IMR-90 (cell line): ENCODE measurements around the gene NDUFB7. TPM values are rescaled to one million over a fixed set of nuclear protein-coding genes. Genes with fewer than 3 reads are reported as not detected.
"Not testable (repeated sequence)": the region's sequence is repeated elsewhere in the genome, so short reads cannot be mapped to it uniquely, and the experiment has no call there.

ENCODE experiments used
- ATAC-seq: fragments of 200-7000 bp; cut with Tn5 transposase; 2 replicates; pipeline ENCODE4 v1.9.1; 2020; ENCODE audit warnings: low read depth, mild to moderate bottlenecking, moderate library complexity
- BruUV-seq: library from RNA; stranded (reverse); fragments of 400-500 nt; replicated peaks from 2 replicates; lab custom pipeline; 2021; lab: Mats Ljungman, UMichigan
- CTCF ChIA-PET: fragments of 300-600 bp; formaldehyde crosslinking; extraction: SDS; loops from one replicate; lab custom pipeline; 2021; ENCODE audit warnings: antibody characterized with exemption; lab: Yijun Ruan, JAX
- POLR2A ChIA-PET: fragments of 300-600 bp; sonication (Branson Sonifier 250); formaldehyde crosslinking; loops from one replicate; lab custom pipeline; 2022; ENCODE audit warnings: antibody characterized with exemption; ENCODE audit not compliant: unreplicated experiment; lab: Charles Lee
- DNase-seq: peaks from one replicate; pipeline ENCODE4 v3.0.0; 2013
- H2AFZ ChIP-seq: replicated peaks from 2 replicates; pipeline ENCODE3; 2013; ENCODE audit warnings: low read length, mild to moderate bottlenecking; ENCODE audit not compliant: poor library complexity
- H2AK5ac ChIP-seq: 2 replicates; pipeline ENCODE4 v1.6.1; 2013; ENCODE audit warnings: low read depth, low read length, inconsistent platforms
- H2AK9ac ChIP-seq: replicated peaks from 2 replicates; pipeline ENCODE3; 2013; ENCODE audit warnings: mild to moderate bottlenecking, low read depth, low read length, moderate library complexity; ENCODE audit not compliant: poor library complexity
- H2BK120ac ChIP-seq: 2 replicates; pipeline ENCODE4 v1.6.1; 2013; ENCODE audit warnings: low read depth, low read length, inconsistent platforms
- H2BK15ac ChIP-seq: 3 replicates; pipeline ENCODE4 v1.6.1; 2013; ENCODE audit warnings: low read depth, low read length, inconsistent platforms
- H2BK20ac ChIP-seq: 2 replicates; pipeline ENCODE4 v1.6.1; 2013; ENCODE audit warnings: low read depth, mild to moderate bottlenecking, inconsistent platforms, low read length, moderate library complexity
- H2BK5ac ChIP-seq: 2 replicates; pipeline ENCODE4 v1.6.1; 2013; ENCODE audit warnings: mild to moderate bottlenecking, low read depth, low read length, inconsistent platforms; ENCODE audit not compliant: poor library complexity, severe bottlenecking
- H3K14ac ChIP-seq: replicated peaks from 2 replicates; pipeline ENCODE4 v1.6.1; 2013; ENCODE audit warnings: low read depth, low read length, inconsistent platforms
- H3K18ac ChIP-seq: 2 replicates; pipeline ENCODE4 v1.6.1; 2013; ENCODE audit warnings: low read depth, low read length, control low read depth
- H3K23ac ChIP-seq: 2 replicates; pipeline ENCODE4 v1.6.1; 2013; ENCODE audit warnings: low read depth, low read length, inconsistent platforms
- H3K27ac ChIP-seq: 2 replicates; pipeline ENCODE4 v1.5.1; 2013; ENCODE audit warnings: mild to moderate bottlenecking, control low read depth, low read length; ENCODE audit not compliant: insufficient read depth
- H3K27me3 ChIP-seq: 2 replicates; pipeline ENCODE4 v1.6.1; 2013; ENCODE audit warnings: low read length; ENCODE audit not compliant: control insufficient read depth, insufficient read depth
- H3K36me3 ChIP-seq: 2 replicates; pipeline ENCODE4 v1.6.1; 2013; ENCODE audit warnings: low read length, mixed read lengths; ENCODE audit not compliant: control insufficient read depth, insufficient read depth
- H3K4ac ChIP-seq: 2 replicates; pipeline ENCODE4 v1.6.1; 2013; ENCODE audit warnings: low read depth, low read length, inconsistent platforms
- H3K4me1 ChIP-seq: 2 replicates; pipeline ENCODE4 v1.6.1; 2013; ENCODE audit warnings: low read length, mixed read lengths; ENCODE audit not compliant: control insufficient read depth, insufficient read depth
- H3K4me2 ChIP-seq: 2 replicates; pipeline ENCODE4 v1.6.1; 2013; ENCODE audit warnings: low read depth, mild to moderate bottlenecking, control low read depth, low read length, moderate library complexity
- H3K4me3 ChIP-seq: 2 replicates; pipeline ENCODE4 v1.5.1; 2013; ENCODE audit warnings: low read depth, mild to moderate bottlenecking, control low read depth, low read length, moderate library complexity; ENCODE audit not compliant: insufficient read depth
- H3K56ac ChIP-seq: 2 replicates; pipeline ENCODE4 v1.6.1; 2013; ENCODE audit warnings: low read length, inconsistent platforms; ENCODE audit not compliant: insufficient read depth; ENCODE audit errors: extremely low read depth
- H3K79me1 ChIP-seq, 2 experiments: 2 replicates each; pipeline ENCODE4 v1.6.1; 2013; ENCODE audit warnings: low read length in 2 of 2, inconsistent platforms in 1 of 2, low read depth in 1 of 2
- H3K9ac ChIP-seq: 2 replicates; pipeline ENCODE4 v1.6.1; 2013; ENCODE audit warnings: low read depth, low read length, control low read depth
- H3K9me1 ChIP-seq: 2 replicates; pipeline ENCODE4 v1.6.1; 2013; ENCODE audit warnings: low read length, inconsistent platforms; ENCODE audit not compliant: insufficient read depth
- H3K9me3 ChIP-seq: 2 replicates; pipeline ENCODE4 v1.6.1; 2013; ENCODE audit warnings: low read length; ENCODE audit not compliant: control insufficient read depth, insufficient read depth
- H4K20me1 ChIP-seq: 2 replicates; pipeline ENCODE4 v1.6.1; 2013; ENCODE audit warnings: low read length, inconsistent platforms; ENCODE audit not compliant: insufficient read depth
- H4K5ac ChIP-seq: 2 replicates; pipeline ENCODE4 v1.6.1; 2013; ENCODE audit warnings: mild to moderate bottlenecking, low read depth, low read length, control low read depth
- H4K8ac ChIP-seq, 2 experiments: 2 replicates each; pipeline ENCODE4 v1.6.1; 2013; ENCODE audit warnings: low read depth in 2 of 2, low read length in 2 of 2, control low read depth in 1 of 2, inconsistent platforms in 1 of 2
- H4K91ac ChIP-seq: 2 replicates; pipeline ENCODE4 v1.6.1; 2013; ENCODE audit warnings: low read depth, low read length, inconsistent platforms; ENCODE audit not compliant: insufficient read depth
- MAZ ChIP-seq: IDR thresholded peaks from 2 replicates; pipeline ENCODE4 v1.6.1; 2012; ENCODE audit warnings: low read depth, mild to moderate bottlenecking, low read length, improper control_type of control experiment, moderate library complexity, borderline replicate concordance
- MXI1 ChIP-seq: IDR thresholded peaks from 2 replicates; pipeline ENCODE4 v1.6.1; 2012; ENCODE audit warnings: low read depth, mild to moderate bottlenecking, low read length, moderate library complexity, borderline replicate concordance
- NFE2L2 ChIP-seq: fragments of 150-350 bp; IDR thresholded peaks from 2 replicates; pipeline ENCODE4 v1.6.1; 2016; ENCODE audit warnings: low read depth, mild to moderate bottlenecking, low read length
- SMC3 ChIP-seq: fragments of 150-350 bp; IDR thresholded peaks from 2 replicates; pipeline ENCODE4 v1.6.1; 2016; ENCODE audit warnings: low read depth, mild to moderate bottlenecking, antibody characterized with exemption, low read length, moderate library complexity
- WGBS, 2 experiments: methylation state at CpG; one replicate each; pipeline versions ENCODE4 v1.1.5 to v1.1.7; 2013; ENCODE audit warnings: missing lambda C conversion rate in 2 of 2; ENCODE audit not compliant: insufficient read length in 1 of 2; ENCODE audit errors: extremely low coverage in 2 of 2; 5-methylcytosine and 5-hydroxymethylcytosine counted together
- dilution Hi-C: fragments of 300-500 bp; cut with HindIII; formaldehyde crosslinking; loops from one replicate; pipeline ENCODE4 v1.14.3; 2018; ENCODE audit warnings: low sequenced_read_pairs; ENCODE audit not compliant: unreplicated experiment
- in situ Hi-C: fragments of 300-500 bp; cut with MboI; formaldehyde crosslinking; loops from 3 replicates; pipeline ENCODE4 v1.14.3; 2019; ENCODE audit warnings: low sequenced_read_pairs, inconsistent platforms, mixed read lengths
- intact Hi-C: fragments of 100-400 bp; cut with micrococcal nuclease; formaldehyde crosslinking; loops from 2 replicates; pipeline ENCODE4 v1.10.0; 2022
- polyA plus RNA-seq, 3 experiments: library from polyadenylated mRNA; depleted of rRNA; stranded (reverse); fragments of >200 nt; gene quantifications; 2 replicates each; pipeline ENCODE4 v1.2.3, GENCODE V29; 2012; ENCODE audit warnings: low replicate concordance in 1 of 3
- total RNA-seq: library from RNA; depleted of rRNA; stranded (reverse); fragments of >200 nt; gene quantifications from 2 replicates; pipeline ENCODE4 v1.2.3, GENCODE V29; 2012

The NDUFB7 gene
- total and polyA plus RNA-seq, 2 of the 4 experiments (the other 2 are of a cell fraction) = 436 to 523 TPM

GRCh38 chr19:14553042-14553938 lies 18.6 kb downstream of the NDUFB7 start:
- Histone ChIP-seq H3K56ac (no peak overlapping the region), H3K23ac (no peak overlapping the region), H3K9me3 (no peaks in the 10 kb centered on the region), H3K14ac (no peak overlapping the region), H3K27ac (no peak overlapping the region), H3K36me3 (no peaks in the 10 kb centered on the region), H3K4me1 (peaks cover 6% of the 10 kb centered on the region; the same call in 1 of the 2 replicates), H4K20me1 (peaks cover 10% of the 10 kb centered on the region), H3K4ac (no peak overlapping the region), H2BK120ac (no peak overlapping the region), H3K4me2 (no peak overlapping the region), H3K18ac (no peak overlapping the region), H4K91ac (no peak overlapping the region), H4K5ac (no peak overlapping the region), H2AFZ (no peak overlapping the region), H3K79me1 (peaks cover 7 to 41% of the 10 kb centered on the region in 2 experiments), H3K27me3 (no peaks in the 10 kb centered on the region), H2BK15ac (no peak overlapping the region), H2BK20ac (no peak overlapping the region), H4K8ac (no peak overlapping the region), H2AK5ac (no peak overlapping the region), H3K9me1 (peaks cover 7% of the 10 kb centered on the region), H2AK9ac (no peak overlapping the region), H3K4me3 (no peak overlapping the region), H2BK5ac (no peak overlapping the region), H3K9ac (no peak overlapping the region)
- TF ChIP-seq MAZ (no peak), NFE2L2 (no peak), SMC3 (no peak), MXI1 (no peak)
- 95% methylated on average over 28 of the region's 35 CpGs; no CpG with 5 or more reads in 1 of the 2 experiments for WGBS, 2 experiments
- in situ Hi-C loops (loop anchor here (25.0 kb wide), 1 partner anchor 884 kb away; the partner anchor contains the start of gene WIZ), dilution Hi-C loops (no loop called here), intact Hi-C loops (no loop called here)
- ATAC-seq = no peak
- ChIA-PET POLR2A (no interaction called here), CTCF (no interaction called here)
- no TSS peak for BruUV-seq
- no peak for DNase-seq

DNA sequence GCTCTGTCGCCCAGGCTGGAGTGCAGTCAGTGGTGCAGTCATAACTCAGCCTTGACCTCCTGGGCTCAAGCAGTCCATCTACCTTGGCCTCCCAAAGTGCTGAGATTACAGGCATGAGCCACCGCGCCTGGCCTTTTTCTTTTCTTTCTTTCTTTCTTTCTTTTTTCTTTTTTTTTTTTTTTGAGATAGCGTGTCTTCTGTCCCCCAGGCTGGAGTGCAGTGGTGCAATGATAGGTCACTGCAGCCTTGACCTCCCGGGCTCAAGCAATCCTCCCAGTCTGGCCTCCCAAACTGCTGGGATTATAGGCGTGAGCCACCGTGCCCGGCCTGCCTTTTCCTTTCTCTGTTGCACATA lies 19.9 kb downstream of the NDUFB7 start:
- H3K4ac ChIP-seq = not testable (repeated sequence)

More for the DNA sequence above, 19.9 kb downstream of the NDUFB7 start:
- H3K9me1 ChIP-seq, H2BK5ac ChIP-seq, H3K18ac ChIP-seq, H2AFZ ChIP-seq, H3K9ac ChIP-seq, BruUV-seq, H3K56ac ChIP-seq, CTCF ChIA-PET, dilution Hi-C loops, POLR2A ChIA-PET, H3K4me1 ChIP-seq, H2BK15ac ChIP-seq, H3K4me3 ChIP-seq, H3K27ac ChIP-seq, intact Hi-C loops, H3K36me3 ChIP-seq, H4K8ac ChIP-seq, H4K5ac ChIP-seq, H3K27me3 ChIP-seq, H2BK120ac ChIP-seq, H3K9me3 ChIP-seq, H2BK20ac ChIP-seq, H3K4me2 ChIP-seq, H3K14ac ChIP-seq, H2AK9ac ChIP-seq, ATAC-seq, DNase-seq, H4K91ac ChIP-seq, H3K23ac ChIP-seq, H2AK5ac ChIP-seq: not testable (repeated sequence)
- Histone ChIP-seq H3K79me1 (peaks cover 9 to 37% of the 10 kb centered on the region in 2 experiments), H4K20me1 (peaks cover 10% of the 10 kb centered on the region)
- in situ Hi-C loops = loop anchor here (25.0 kb wide), 1 partner anchor 885 kb away; the partner anchor contains the start of gene WIZ
- WGBS, 2 experiments = no CpG with 5 or more reads among the region's 8 CpGs
